Stimulated activated CD4-positive, alpha-beta T cell treated with anti-CD3 and anti-CD28 coated beads, Interleukin-15, amount 100 ng/mL, for 24 hours (primary cell): Measurements from ENCODE around the gene LAMC1.

Experiments used
- DNase-seq: peaks from one replicate; pipeline ENCODE4 v3.0.0-alpha.2; 2020

The LAMC1 gene

DNA sequence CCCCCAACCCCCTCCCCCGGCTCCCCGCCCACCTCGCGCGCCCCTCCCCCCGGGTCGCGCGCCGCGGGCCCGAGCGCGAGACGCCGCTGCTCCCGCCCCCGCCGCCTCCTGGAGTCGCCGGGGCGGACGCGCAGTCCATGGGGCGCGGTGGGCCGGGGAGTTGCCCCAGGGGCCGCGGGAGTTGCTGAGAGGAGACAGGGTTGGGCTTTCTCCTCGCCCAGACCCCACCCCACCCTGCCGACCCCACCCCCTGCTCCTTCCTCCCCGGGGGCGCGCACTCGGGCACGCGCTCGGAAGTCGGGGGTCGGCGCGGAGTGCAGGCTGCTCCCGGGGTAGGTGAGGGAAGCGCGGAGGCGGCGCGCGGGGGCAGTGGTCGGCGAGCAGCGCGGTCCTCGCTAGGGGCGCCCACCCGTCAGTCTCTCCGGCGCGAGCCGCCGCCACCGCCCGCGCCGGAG is at the start of gene LAMC1:
LAMC1 (plus strand) TSS at position 275 of the 455 bp plus-strand sequence. CDS start 297 bp downstream, outside the sequence.
- peak; percentile 34 for DNase-seq

- DNase-seq: no peak
These were observed 48.6 kb upstream of the LAMC1 start for GRCh38 chr1:182974506-182975191.

- DNase-seq: no peak
These were observed 45.7 kb upstream of the LAMC1 start for GRCh38 chr1:182977480-182977879.

DNA sequence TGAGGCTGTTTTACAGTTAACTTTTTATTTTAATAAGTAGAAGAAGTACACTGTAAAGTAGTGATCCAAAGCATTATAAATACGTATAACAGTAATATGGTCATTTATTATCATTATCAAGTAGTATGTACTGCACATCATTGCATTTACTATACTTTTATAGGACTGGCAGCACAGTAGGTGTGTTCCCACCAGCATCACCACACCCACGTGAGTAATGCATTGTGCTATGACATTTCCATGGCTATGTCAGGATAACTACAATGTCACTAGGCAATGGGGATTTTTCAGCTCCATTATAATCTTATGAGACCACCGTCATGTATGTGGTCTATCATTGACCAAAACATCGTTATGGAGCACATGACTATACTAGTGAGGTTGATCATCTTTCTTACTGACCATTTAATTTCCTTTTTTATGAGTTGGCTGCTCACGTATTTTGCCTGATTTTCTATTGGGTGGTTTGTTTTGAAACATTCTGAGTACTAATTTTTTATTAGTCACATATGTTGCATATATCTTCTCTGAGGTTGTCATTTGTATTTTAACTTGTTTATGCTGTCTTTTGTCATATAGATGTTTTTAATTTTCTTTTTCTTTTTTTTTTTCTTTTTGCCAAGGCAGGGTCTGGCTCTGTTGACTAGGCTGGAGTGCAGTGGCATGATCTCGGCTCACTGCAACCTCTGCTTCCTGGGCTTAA is 44.9 kb upstream of the LAMC1 start:
- DNase-seq: no peak

DNA sequence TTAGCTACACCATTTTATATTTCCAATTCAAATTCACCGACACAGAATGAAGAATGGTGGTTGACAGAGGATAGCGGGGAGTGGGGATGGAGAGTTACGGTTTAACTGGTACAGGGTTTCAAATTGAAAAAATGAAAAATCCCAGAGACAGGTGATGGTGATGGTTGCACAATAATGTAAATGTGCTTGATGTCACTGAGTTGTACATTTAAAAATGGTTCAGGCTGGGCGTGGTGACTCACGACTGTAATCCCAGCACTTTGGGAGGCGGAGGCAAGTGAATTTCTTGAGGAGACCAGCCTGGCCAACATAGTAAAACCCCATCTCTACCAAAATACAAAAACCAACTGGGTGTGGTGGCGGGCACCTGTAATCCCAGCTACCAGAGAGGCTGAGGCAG is 39.1 kb upstream of the LAMC1 start:
- DNase-seq: no peak

DNA sequence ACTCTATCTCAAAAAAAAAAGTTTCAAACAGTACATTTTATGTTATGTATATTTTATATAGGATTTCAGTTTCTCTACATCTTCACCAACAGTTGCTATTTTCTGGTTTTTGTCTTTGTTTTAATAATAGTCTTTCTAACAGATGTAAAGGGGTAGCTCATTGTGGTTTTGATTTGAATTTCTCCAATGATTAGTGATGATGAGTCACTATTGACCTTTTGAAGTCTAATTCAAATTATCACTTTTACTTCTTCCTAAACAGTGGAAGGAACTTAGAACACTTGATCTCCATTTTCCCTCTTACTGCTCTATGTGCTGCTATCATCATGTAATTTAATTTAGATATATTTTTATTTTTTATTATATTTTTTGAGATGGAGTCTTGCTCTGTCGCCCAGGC is 38.6 kb upstream of the LAMC1 start:
- DNase-seq: no peak

DNA sequence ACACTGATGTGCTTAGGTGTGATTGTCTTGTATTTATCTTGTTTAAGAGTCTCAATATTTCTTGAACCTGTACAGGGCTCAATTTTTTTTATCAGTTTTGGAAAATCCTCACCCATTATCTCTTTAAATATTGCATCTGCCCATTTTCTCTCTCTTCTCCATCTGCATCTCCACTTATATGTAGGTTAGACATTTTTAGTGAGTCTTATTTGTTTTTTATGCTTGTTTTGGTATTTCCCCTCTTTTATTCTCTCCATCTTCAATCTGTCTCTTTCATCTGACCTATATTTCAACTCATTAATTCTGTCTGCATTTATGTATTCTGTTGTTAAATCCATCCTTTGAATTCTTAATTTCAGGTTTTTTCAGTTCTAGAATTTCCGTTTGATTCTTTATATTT is 37.3 kb upstream of the LAMC1 start:
- DNase-seq: no peak

- DNase-seq: no peak
These were observed 32.6 kb upstream of the LAMC1 start for GRCh38 chr1:182990413-182991144.

DNA sequence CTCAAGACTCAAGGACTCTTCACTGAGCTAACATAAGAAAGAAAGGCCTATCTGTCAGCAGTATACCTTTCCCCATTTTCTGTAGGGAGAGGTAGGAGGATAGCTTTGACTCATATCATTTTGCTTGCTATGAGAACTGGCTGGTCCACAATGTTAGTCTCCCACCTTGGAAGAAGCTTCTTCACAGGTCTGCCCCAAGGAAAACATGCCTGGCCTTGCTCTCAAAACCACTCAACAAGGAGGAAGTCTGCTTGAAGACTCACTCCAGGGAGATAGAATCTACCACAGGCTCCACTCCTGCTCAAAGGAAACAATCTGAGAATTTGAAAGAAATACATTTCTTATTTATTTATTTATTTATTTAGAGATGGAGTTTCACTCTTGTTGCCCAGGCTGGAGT is 29.5 kb upstream of the LAMC1 start:
- no peak for DNase-seq

- no peak for DNase-seq
These were observed 27.3 kb upstream of the LAMC1 start for GRCh38 chr1:182995894-182996293.

DNA sequence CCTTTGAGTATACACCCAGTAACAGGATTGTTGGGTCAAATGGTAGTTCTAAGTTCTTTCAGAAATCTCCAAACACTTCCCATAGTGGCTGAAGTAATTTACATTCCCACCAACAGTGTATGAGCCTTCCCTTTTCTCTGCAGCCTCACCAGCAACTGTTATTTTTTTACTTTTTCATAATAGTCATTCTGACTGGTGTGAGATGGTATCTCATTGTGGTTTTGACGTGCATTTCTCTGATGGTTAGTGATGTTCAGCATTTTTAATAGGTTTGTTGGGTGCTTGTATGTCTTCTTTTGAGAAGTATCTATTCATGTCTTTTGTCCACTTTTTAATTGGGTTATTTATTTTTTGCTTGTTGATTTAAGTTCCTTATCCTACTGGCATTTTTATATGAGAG is 26.4 kb upstream of the LAMC1 start:
- DNase-seq: no peak

DNA sequence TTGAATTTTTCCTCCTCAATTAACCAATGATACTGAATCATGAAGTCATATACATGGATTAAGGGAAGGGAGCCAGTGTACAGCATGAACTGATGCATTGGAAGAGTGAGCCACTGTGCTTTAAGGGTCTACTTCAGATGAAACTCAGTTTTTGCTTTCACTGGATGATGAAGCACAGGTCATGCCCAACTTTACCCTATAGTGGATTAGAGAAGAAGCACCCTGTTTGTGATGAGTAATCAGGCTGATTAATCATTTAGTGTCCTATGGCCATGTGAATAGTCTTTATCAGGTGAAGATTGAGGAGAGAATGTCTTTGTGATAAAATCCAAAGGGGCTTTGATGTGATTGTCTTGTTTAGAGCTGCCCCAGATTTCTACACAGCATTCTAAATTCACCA is 24.7 kb upstream of the LAMC1 start:
- no peak for DNase-seq

GRCh38 chr1:183000167-183000962 is 22.9 kb upstream of the LAMC1 start:
- no peak for DNase-seq

DNA sequence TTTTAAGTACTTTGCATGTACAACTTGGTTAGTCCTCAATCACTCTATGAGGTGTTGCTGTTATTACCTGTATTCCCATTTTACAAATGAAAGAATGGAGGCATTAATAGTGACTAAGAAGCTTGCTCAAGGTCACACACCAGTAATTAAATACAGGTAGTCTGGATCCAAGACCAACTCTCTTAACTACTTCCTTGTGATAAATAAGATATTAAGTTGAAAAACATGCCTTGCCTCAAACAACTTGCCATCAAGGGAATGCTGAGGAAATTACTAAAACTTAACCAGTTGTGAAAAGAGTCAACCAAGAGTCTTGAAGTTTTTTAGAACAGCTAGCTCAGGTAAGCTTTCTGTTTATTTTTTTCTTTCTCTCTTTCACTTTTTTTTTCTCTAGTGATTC is 21.0 kb upstream of the LAMC1 start:
- no peak for DNase-seq

GRCh38 chr1:183002797-183003196 is 20.4 kb upstream of the LAMC1 start:
- no peak for DNase-seq

DNA sequence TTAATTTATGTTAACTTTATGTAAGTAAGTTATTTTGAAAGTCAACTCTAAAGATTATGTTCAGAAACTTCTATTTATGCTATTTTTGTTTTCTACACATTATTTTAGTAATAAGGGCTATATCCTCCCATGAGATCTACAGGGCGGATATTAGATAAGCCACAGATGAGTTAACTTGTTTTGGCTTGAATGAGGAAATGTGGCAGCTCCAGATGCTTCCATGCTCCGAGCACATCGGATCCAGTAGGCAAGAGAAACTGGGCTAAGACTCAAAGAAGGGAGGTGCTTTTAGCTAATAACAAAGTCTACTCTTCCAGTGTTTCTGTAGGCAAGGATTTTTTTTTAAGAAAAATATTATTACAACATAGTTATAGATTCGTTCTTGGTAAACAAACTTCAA is 20.0 kb upstream of the LAMC1 start:
- no peak for DNase-seq

GRCh38 chr1:183004141-183004540 is 19.1 kb upstream of the LAMC1 start:
- no peak for DNase-seq

- no peak for DNase-seq
These were observed 11.4 kb upstream of the LAMC1 start for GRCh38 chr1:183011859-183012258.

GRCh38 chr1:183012301-183012994 is 10.8 kb upstream of the LAMC1 start:
- DNase-seq: no peak

DNA sequence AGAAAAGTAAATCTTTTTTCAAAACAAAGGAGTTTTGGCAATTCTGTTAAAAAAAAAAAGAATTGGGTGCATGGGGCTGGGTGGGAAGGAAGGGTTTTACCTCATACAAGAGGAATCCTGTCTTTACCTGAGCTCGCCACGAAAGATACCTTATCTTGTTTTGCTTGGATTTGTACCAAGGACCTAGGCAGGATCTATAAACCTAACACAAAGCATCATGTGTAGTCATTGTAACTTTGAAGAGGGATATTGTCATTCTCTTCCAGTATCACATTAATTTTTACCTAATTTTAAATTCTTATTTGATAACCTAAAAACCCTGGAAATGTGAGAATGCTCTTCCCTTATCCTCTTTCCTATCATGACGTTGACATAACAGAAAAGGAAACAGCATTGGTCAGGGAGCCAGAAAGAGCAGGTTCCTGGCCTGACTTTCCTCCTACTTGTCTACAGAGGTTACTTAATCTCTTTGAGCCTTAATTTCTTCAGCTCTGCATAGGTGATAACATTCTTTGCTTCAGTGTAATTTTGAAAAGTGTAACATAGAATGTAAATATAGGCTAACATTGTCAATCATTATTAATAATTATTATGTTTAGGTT is 4.0 kb upstream of the LAMC1 start:
- no peak for DNase-seq

GRCh38 chr1:183019860-183020259 is 3.4 kb upstream of the LAMC1 start:
- DNase-seq: no peak
